ENCODE measurements around the gene ARHGEF10L.

Gene ARHGEF10L

GRCh38 chr1:17594026-17594425, 54.5 kb downstream of the ARHGEF10L start:
- no peak for DNase-seq

DNA sequence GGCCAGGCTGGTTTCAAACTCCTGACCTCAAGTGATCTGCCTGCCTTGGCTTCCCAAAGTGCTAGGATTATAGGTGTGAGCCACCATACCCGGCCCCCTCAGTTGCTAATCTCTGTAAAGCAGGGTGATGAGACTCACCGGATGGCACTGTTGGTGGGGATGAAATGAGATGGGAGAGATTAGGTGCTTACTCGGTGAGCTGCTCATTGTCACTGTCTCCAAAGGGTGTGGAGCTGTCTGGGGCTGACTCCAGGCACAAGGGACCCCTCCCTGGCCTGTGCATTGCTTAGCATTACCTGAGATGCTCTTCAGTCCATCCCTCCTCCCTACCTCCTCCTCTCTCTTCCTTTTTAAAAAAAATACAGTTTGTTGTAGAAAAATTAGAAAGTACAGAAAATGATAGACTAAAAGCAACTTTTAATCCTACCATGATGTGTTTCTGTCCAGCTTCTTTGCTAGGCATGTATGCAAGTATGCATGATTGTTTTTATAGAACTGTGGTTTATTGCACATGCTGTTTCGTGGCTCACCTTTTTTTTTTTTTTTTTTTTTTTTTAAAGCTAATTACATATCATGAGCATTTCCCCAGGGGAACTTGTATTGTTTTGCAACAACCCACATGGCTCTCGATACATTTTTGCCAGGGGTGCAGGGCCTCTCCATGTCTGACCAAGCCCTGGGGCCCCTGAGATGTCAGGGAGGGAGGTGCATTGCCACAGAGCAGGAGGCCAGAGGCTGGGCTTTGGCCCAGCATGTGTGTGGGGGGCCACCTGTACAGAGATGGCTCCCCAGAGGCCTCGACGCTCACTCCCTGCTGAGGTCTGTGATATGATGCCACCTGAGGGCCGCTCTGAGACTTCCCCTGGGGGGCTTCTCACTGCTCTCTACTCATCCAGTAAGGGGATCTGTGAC, 55.4 kb downstream of the ARHGEF10L start:
- DNase-seq: no peak

GRCh38 chr1:17595602-17595925, 56.1 kb downstream of the ARHGEF10L start:
- DNase-seq: no peak

DNA sequence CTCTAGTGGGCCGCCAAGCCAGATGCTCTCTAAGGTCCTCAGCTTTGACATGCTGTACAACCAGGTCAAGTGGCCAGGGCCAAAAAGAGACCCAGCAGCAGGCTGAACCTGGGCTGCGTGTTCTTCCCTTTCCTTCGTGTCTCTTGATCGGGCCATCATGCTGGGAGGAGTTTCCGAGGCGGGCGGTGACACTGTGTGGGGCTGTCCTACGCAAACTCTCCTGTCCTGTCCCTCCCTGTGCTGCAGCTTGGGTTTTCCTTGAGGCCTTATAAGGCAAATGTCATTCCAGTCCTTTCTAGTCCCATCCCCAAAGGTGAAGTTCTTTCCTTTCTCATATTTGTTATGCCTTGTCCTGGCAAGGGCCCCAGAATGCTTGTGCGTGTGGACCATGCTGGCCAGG, 56.7 kb downstream of the ARHGEF10L start:
- no peak for DNase-seq

DNA sequence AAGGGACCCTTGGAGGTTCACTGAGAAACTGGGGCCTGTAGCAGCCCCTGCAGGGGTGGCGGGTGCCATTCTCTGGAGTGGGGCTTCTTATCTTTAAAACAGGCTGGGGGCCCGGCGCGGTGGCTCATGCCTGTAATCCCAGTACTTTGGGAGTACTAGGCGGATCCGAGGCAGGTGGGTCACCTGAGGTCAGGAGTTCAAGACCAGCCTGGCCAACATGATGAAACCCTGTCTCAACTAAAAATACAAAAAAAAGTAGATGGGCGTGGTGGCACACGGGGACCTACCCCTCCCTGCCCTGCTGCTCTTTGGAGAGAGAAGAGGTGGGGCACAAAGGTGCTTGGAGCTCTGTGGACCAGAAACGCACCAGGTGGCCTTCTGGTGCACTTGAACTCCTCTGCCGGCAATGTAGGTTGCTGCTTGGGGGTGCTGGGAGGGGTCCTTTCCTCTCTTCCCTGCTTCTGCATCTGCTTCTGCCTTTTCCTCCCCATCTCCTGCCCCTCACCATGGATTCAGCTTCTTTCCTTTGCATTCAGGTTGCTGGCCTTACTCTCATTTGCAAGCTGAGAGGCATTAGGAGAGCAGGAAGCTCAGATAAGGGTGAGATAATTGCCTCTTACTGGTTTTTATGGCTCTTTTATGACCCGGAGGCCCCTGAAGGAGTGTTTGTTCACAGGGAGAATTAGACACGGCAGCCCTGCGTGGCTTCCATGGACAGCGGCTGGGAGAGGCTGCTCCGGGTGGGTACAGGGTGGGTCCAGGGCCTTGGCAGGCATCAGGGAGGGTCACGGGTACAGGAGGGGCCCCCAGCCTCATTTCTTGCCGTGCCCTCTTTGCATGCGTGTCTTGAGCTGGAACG, 57.4 kb downstream of the ARHGEF10L start:
- DNase-seq: no peak

DNA sequence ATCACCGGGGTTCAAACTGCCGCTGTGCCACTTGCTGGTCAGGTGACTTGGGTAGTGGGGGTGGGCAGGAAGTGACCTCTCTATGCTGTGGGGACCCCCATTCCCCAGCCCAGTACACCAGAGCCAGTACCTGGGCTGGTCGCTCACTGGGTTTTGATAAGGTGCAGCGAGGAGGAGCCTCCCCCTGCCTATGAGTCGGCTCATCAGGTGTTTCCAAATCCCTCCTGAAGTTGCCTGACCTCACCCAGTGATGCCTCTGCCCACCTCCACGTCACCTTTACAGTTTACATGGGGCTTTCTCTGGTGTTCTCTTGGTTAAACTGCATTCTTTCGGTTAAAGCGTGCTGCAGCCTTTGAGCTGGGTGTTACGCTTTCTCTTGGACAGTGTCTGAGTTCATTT, 58.2 kb downstream of the ARHGEF10L start:
- no peak for DNase-seq

GRCh38 chr1:17598251-17598650, 58.8 kb downstream of the ARHGEF10L start:
- no peak for DNase-seq

- no peak for DNase-seq
Observed at GRCh38 chr1:17599291-17599953, 59.9 kb downstream of the ARHGEF10L start.

- DNase-seq: peak in 1 of 14 donors; percentile 90
Observed at GRCh38 chr1:17599954-17600300, 60.4 kb downstream of the ARHGEF10L start.

DNA sequence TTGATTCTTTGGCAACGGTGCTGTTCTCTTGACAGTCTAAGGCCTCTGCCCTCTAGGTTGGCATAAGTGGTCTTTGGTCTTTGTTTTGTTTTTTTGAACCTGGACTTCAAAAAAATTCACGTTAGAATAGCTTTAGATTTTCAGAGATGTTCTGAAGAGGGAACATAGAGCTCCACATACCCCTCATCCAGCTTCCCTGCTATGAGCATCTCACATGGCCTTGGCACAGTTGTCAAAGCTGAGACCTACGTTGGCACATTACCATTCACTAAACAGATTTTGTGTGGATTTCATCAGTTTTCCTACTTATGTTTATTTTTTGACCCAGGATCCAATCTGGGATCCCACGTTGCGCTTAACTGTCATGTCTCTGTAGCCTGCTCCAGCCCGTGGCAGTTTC, 60.8 kb downstream of the ARHGEF10L start:
- DNase-seq: peak in 1 of 14 donors; percentile 90

DNA sequence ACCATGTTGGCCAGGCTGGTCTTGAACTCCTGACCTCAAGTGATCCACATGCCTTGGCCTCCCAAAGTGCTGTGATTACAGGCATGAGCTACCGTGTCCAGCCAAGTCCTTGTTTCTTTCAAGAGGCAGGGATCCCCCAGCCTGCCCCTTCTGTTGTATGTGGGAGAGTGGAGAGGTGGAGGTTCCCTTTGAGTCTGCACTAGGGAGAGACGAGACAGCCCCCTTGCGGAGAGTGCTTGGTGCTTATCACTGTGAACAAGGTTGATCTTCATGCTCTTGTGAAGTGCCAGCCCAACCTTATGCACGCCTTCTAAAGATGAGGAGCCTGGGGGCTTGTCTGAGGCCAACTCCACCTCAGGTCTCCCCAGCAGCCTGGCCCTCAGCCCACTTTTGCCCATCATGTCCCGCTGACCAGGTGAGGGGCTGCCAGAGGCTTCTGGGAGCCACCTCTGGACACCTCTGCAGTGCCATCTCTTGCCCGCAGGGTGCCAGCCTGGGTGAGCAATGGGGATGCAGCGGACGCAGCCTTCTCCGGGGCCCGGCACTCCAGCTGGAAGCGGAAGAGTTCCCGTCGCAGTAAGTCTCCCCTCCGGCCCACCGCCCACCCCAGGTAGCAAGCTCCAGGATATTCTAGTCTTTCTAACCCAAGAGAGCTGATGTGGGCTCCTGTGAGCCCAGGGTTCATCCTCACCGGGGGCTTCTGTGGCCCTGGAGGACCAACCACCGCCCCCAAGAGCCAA, 62.3 kb downstream of the ARHGEF10L start:
- DNase-seq: no peak

DNA sequence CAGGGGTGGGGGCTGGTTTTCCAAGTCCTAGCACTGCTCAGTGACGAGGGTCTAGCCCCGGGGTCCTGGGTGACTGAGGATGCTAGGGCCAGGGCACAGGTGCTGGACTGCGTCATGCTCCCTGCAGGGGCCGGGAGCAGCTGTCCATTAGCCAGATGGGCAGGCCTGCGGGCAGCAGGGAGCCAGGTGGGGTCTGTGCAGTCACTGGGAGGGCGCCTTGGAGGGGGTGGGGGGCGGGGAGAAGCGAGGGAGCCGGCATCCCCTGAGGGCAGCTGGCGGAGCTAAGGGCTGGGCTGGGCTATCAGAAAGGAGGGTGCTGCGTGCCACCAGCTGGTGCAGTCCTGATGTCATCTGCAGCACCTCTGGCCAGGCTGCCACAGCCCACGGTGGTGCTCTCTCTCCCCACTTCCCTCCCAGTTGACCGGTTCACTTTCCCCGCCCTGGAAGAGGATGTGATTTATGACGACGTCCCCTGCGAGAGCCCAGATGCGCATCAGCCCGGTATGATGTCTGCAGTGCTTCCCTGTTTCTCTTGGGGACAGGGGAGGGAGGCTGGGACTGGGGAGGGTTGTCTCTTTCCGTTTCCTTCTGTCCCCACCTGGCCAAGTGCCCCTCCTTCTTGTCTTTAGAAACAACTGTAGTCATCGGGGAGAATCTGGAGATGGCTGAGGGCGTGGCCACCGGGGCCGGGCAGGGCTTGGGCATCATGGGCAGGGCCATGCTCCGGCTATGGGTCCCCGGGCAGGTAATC, 63.8 kb downstream of the ARHGEF10L start:
- peak in 1 of 14 donors; percentile 43 for DNase-seq

DNA sequence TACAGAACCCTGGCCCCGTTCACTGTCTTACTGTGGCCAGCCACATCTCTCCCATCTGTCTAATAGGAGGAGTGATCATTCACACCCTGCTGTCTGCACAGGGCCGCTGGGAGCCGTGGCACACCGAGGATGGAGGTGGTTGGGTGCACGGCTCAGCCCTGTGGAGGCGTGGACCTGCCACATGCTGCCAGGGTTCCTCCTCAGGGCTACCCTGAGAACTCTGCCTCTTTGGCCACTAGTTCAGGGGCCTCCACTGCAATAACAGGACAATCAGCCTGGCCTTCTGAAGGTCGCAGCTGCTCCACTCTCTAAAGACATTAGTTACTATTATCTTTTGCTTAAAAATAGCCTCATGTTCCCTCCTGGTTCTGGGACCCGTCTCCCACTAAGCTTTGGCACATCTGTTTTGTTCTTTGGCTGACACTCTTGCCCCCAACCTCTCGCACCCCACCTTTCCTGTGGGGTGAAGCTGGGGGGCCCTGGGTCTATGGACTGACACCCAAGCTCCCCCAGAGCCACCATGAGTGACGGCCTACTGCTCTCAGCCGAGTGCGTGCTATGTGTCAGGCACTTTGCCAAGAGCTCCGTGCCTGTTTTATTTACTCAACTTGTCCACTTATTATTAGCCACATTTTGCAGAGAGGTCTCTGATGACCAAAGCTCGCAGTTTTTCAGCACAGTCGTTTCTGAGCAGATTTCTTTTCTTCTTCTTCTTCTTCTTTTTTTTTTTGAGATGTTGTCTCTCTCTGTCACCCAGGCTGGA, 66.3 kb downstream of the ARHGEF10L start:
- DNase-seq: no peak

GRCh38 chr1:17606826-17607440, 67.4 kb downstream of the ARHGEF10L start:
- DNase-seq: peak in 12 of 14 donors; percentile 10 to 73 (median 46)

DNA sequence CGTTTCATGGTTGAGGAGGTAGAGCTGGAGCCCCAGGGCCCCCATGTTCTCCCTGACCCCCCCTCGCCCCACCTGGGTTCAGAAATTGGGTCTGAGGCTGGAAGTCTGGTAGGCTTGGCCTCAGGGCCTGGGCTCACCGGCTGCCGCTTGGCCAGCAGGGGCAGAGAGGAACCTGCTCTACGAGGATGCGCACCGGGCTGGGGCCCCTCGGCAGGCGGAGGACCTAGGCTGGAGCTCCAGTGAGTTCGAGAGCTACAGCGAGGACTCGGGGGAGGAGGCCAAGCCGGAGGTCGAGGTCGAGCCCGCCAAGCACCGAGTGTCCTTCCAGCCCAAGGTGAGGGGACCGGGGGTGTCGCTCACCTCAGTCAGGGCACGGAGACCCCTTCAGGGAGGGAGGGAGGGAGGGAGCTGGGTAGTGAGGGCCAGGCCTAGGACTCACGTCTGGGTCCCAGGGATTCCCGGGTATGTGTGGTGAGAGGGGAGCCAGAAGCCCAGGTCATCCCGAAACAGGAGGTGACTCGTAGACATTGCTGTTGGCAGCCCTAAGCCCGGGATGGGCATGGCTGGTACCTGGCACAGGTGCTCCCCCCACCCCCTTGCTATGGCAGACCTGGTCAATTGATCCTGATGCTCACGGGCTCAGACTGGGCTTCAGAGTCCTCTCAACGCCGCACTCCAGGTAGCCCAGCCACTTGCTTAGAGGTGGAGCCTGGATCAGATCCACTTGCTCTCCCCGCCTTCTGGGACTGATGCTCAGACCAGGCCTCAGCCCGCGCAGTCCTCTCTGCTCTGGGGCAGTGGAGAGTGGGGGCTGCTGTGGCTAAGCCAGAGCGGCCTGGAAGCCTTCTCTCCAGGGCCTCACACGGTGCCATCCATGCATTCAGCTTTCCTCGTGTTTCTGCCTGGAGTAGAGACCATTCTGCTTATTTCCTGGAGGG, 68.4 kb downstream of the ARHGEF10L start:
- DNase-seq: peak in 1 of 14 donors; percentile 41

DNA sequence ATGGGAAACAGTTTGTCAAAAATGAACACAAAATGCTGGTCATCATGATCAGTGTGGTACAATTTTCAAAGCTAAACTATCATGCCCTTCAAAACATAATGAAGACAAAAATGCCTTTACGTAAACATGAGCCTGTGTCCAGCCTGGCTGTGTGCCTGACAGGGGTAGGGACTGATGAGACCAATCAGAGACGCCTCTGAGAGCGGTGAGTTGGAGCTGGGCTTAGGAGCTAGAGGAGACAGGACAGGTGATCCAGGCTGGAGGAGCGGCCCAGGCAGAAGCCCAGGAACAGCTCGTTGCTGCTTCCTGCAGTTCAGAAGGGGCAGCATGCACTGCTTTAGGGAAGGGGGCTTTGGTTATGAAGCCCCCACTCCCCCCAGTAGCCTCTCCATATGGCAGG, 70.0 kb downstream of the ARHGEF10L start:
- peak in 1 of 14 donors; percentile 50 for DNase-seq

GRCh38 chr1:17610085-17610484, 70.6 kb downstream of the ARHGEF10L start:
- no peak for DNase-seq

DNA sequence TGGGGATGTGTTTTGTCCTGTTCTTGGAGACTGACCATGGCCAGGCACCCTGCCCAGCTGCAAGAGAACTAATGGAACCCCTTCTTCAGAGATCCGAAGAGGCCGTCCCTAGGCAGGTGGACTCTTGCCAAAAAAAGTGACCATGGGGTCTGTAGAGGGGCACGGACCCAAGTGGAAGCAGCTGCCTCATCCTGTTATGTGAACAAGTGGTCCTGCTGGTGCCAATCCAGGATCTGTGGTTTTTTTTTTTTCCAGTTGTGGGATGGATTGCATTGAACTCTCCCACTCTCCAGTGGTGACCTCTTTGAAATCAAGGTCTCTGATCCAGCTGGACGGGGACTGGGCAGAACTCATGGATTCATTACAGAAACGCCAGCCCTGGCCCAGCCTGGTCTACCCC, 71.2 kb downstream of the ARHGEF10L start:
- no peak for DNase-seq

DNA sequence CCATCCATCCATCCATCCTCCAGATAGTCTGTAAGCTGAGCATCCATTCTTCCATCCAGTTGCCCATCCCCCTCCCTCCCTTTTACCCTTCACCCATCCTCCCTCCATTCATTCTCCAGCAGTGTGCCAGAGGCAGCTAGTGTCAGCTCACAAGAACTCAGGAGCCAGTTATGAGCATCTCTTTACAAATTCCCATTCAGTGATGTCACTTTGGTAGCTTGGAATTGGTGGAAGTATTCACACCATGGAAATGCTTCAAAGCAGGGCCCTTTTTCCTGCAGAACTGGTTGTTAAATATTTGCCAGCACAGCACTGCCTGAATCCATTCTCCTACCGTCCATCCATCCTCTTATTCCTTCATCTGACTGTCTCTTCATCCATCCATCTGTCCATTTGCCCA, 72.5 kb downstream of the ARHGEF10L start:
- no peak for DNase-seq
